Large intestine (tissue), 3 donors: ENCODE results near the gene ANKS1B. TPM values are rescaled to one million over a fixed set of nuclear protein-coding genes. Genes with fewer than 3 reads are reported as not detected.

Experiments used
- DNase-seq, 2 donors: peaks; one replicate each; pipeline versions ENCODE4 v3.0.0 to v3.0.0-alpha.2; 2013
- H3K27ac ChIP-seq: one replicate; pipeline ENCODE4 v1.5.1; 2013; ENCODE audit warnings: low read length
- H3K27me3 ChIP-seq: 2 replicates; pipeline ENCODE4 v1.6.1; 2013; ENCODE audit warnings: low read length; ENCODE audit not compliant: control insufficient read depth, insufficient read depth
- H3K36me3 ChIP-seq: 2 replicates; pipeline ENCODE4 v1.6.1; 2013; ENCODE audit warnings: low read length; ENCODE audit not compliant: control insufficient read depth, insufficient read depth
- H3K4me1 ChIP-seq: one replicate; pipeline ENCODE4 v1.6.1; 2013; ENCODE audit warnings: low read length; ENCODE audit not compliant: control insufficient read depth, insufficient read depth
- H3K4me3 ChIP-seq: one replicate; pipeline ENCODE4 v1.5.1; 2013; ENCODE audit warnings: low read length
- H3K9me3 ChIP-seq: one replicate; pipeline ENCODE4 v1.6.1; 2013; ENCODE audit warnings: mild to moderate bottlenecking, low read depth, low read length, moderate library complexity; ENCODE audit not compliant: control insufficient read depth
- WGBS: methylation state at CpG from one replicate; pipeline ENCODE4 v1.1.5; 2013; ENCODE audit warnings: low lambda C conversion rate; ENCODE audit not compliant: insufficient coverage; 5-methylcytosine and 5-hydroxymethylcytosine counted together
- polyA plus RNA-seq: library from polyadenylated mRNA; unstranded; fragments of 120-200 nt; gene quantifications from one replicate; pipeline ENCODE4 v1.2.1, GENCODE V29; 2013

Gene ANKS1B
- polyA plus RNA-seq, 1 donor = 2.4 TPM

DNA sequence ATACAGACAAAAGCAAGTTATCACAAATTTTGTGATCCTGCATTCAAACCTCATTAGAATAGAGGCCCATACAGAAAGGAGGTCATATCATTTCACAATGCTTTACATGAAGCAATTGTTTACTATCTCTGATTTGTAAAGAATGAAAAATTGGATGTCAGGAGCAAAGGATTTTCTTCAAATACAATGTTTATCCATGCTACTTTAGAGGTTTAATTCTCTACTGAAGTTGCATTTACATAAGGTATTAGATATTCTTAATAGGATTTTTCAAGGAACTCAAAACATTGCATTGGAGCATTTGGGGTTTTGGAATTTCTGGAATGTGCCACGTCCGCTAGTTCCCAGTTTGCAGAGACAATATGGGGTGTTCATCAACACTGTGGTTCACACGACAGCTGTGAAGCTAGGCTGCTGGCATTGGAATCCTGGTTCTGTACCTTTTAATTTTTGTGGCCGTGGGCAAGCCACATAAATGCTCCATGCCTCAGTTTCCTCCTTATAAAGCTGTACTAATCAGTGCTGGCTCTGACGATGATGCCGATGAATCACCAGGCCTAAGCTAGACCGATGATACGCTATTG, 1164.8 kb downstream of the ANKS1B start:
- Histone ChIP-seq H3K4me3 (no peak overlapping the region), H3K9me3 (no peaks in the 10 kb centered on the region), H3K4me1 (no peaks in the 10 kb centered on the region), H3K27ac (no peak overlapping the region), H3K27me3 (no peaks in the 10 kb centered on the region), H3K36me3 (no peaks in the 10 kb centered on the region)
- no peak for DNase-seq
- no CpG with 5 or more reads among the region's 8 CpGs for WGBS

- Histone ChIP-seq H3K4me3 (no peak overlapping the region), H3K27ac (no peak overlapping the region), H3K9me3 (no peaks in the 10 kb centered on the region), H3K4me1 (no peaks in the 10 kb centered on the region), H3K27me3 (no peaks in the 10 kb centered on the region), H3K36me3 (no peaks in the 10 kb centered on the region)
- DNase-seq = no peak
- 83% methylated on average over 2 of the region's 3 CpGs for WGBS
Measured at GRCh38 chr12:98819071-98819470, 1165.7 kb downstream of the ANKS1B start.

- Histone ChIP-seq H3K36me3 (no peaks in the 10 kb centered on the region), H3K27me3 (no peaks in the 10 kb centered on the region), H3K4me3 (no peak overlapping the region), H3K4me1 (no peaks in the 10 kb centered on the region), H3K9me3 (no peaks in the 10 kb centered on the region), H3K27ac (no peak overlapping the region)
- whole genome bisulfite sequencing = 14% methylated on average over 1 of the region's 2 CpGs
- DNase-seq = no peak
Measured at GRCh38 chr12:98818239-98818638, 1166.5 kb downstream of the ANKS1B start.

DNA sequence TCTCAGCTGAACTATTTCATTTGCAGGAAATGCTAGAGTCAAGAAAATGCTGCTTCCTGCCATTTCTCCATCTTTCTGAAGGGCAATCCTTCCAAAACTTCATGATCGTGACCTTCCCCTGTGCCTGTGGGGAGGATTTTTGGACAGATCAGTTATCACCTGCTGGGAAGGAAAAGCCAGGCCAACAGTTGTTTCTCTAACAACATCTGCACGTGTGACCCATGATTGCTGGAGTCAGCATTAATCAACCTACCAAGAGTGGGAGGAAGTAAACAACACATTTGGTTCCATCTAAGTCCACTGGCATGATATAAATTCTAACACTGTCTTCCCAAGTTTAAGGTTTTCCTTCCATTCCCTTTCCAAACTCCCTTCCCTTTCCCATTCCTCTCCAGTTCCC, 1167.0 kb downstream of the ANKS1B start:
- Histone ChIP-seq H3K9me3 (no peaks in the 10 kb centered on the region), H3K27me3 (no peaks in the 10 kb centered on the region), H3K36me3 (no peaks in the 10 kb centered on the region), H3K4me3 (no peak overlapping the region), H3K27ac (no peak overlapping the region), H3K4me1 (no peaks in the 10 kb centered on the region)
- DNase-seq = no peak
- WGBS = no CpG with 5 or more reads among the region's 2 CpGs

DNA sequence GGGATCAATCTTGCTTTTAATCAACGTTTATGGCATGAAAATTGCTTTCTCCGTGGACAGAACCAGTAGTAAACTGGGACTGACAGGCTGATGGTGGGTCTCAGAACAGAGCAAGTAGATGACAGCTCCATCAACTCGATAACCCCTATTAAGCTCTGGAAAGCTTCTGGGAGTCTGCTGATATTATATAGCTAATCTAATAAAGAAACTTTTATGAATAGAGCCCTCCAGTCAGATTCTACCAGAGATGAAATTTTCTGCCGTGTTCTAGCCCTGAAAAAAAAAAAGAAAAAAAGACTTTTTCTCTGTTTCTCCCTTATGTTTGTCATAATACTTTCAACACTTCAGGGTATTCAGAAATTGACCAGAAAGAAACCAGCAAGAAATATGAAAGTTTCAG, 1168.0 kb downstream of the ANKS1B start:
- Histone ChIP-seq H3K9me3 (no peaks in the 10 kb centered on the region), H3K4me1 (no peaks in the 10 kb centered on the region), H3K36me3 (no peaks in the 10 kb centered on the region), H3K27ac (no peak overlapping the region), H3K27me3 (no peaks in the 10 kb centered on the region), H3K4me3 (no peak overlapping the region)
- WGBS = 80% methylated on average over 2 of the region's 4 CpGs
- no peak for DNase-seq

DNA sequence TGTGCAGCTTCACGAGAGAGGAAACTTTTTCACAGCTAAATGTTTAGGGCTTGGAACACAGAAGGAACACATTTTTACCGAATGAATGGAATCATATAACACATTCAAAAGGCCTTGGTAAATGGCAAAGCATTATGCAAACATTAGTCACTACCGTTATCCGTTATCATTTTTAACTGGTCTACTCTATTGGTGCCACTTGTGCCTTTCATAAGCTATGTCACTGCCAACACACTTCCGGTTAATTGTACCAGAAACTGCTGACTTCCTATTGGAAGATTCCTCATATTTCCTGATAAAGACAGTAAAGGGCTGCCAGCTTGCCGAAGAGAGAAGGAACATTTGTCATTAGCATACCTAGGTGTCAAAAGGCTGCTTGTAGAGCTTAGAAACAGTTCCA, 1170.5 kb downstream of the ANKS1B start:
- DNase-seq = no peak

DNA sequence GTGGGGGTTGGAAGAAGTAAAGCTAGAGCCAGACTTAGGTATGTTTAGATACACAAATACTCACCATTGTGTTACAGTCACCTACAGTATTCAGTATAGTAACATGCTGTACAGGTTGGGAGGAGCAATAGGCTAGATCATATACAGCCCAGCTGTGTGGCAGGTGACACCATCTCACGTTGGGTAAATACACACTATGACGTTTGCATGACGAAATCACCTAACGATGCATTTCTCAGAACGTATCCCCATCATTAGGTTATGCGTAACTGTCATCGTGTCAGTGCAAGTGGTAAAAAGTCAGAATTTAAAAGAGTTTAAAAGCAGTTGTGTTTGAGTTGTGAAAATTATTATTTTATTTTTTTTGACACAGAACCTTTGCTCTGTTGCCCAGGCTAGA, 1172.5 kb downstream of the ANKS1B start:
- H3K4me1 ChIP-seq = no peaks in the 10 kb centered on the region
- H3K36me3 ChIP-seq = no peaks in the 10 kb centered on the region
- H3K9me3 ChIP-seq = no peaks in the 10 kb centered on the region
- WGBS = 100% methylated on average over 2 of the region's 7 CpGs
- DNase-seq = no peak
- no peaks in the 10 kb centered on the region for H3K27me3 ChIP-seq
- no peak overlapping the region for H3K27ac ChIP-seq
- H3K4me3 ChIP-seq = no peak overlapping the region

More for the DNA sequence above, 1170.5 kb downstream of the ANKS1B start:
- WGBS = 90% methylated on average over 3 of the region's 6 CpGs
- no peaks in the 10 kb centered on the region for H3K9me3 ChIP-seq
- no peaks in the 10 kb centered on the region for H3K4me1 ChIP-seq
- H3K36me3 ChIP-seq = no peaks in the 10 kb centered on the region
- no peak overlapping the region for H3K4me3 ChIP-seq
- H3K27me3 ChIP-seq = no peaks in the 10 kb centered on the region
- H3K27ac ChIP-seq = no peak overlapping the region

GRCh38 chr12:98808243-98808875, 1176.4 kb downstream of the ANKS1B start:
- Histone ChIP-seq H3K36me3 (no peaks in the 10 kb centered on the region), H3K9me3 (no peaks in the 10 kb centered on the region), H3K4me1 (no peaks in the 10 kb centered on the region), H3K4me3 (no peak overlapping the region), H3K27me3 (no peaks in the 10 kb centered on the region), H3K27ac (no peak overlapping the region)
- no peak for DNase-seq
- 17% methylated on average over 2 of the region's 6 CpGs for WGBS

GRCh38 chr12:98807187-98807586, 1177.5 kb downstream of the ANKS1B start:
- H3K36me3 ChIP-seq = no peaks in the 10 kb centered on the region
- H3K27me3 ChIP-seq = no peaks in the 10 kb centered on the region
- H3K4me3 ChIP-seq = no peak overlapping the region
- DNase-seq = no peak
- WGBS = 40% methylated on average over 1 of the region's 2 CpGs
- H3K4me1 ChIP-seq = no peaks in the 10 kb centered on the region
- no peak overlapping the region for H3K27ac ChIP-seq
- no peaks in the 10 kb centered on the region for H3K9me3 ChIP-seq

DNA sequence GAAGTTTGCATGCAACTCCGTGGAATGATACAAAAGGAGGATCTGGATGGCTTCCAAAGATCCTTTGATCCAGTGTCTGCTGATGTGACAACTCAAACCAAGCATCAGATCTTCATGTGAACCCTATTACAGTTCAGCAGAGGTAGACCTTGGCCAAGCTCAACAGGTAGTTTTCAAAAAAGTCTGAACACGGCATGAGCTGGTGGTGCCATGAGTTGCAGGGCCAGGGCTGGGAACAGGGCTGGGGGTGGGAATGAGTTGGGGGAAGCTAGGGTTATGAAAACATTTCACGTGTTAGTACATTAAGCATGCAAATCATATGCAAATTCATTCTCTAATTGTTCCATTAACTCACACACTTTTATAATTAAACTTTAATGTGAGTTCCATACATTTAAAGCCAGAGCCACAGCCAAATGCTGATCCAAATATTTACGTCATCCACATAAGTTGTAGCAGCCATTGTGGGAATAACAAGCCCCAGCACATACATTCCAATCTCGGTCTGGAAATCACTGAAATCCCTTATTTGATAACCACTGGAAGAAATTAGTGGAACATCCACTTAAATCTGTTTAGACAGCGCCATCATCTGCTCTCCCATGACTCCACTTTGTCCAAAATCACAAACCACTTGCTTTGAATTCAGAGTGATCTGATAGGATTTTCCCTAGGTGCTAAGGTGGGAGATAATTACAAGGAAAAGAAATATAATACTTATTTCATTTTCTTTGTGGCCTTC, 1181.1 kb downstream of the ANKS1B start:
- Histone ChIP-seq H3K9me3 (no peaks in the 10 kb centered on the region), H3K4me3 (no peak overlapping the region), H3K27ac (no peak overlapping the region), H3K27me3 (no peaks in the 10 kb centered on the region), H3K36me3 (no peaks in the 10 kb centered on the region), H3K4me1 (no peaks in the 10 kb centered on the region)
- no peak for DNase-seq
- no CpG with 5 or more reads among the region's 6 CpGs for WGBS
